GDM1 (cell line): Measurements from ENCODE around the gene MVD.
"Not testable (repeated sequence)": the region's sequence is repeated elsewhere in the genome, so short reads cannot be mapped to it uniquely, and the experiment has no call there.

Experiments
- DNase-seq: peaks from one replicate; lab custom pipeline; 2025; lab: John Stamatoyannopoulos, UW

Gene MVD

DNA sequence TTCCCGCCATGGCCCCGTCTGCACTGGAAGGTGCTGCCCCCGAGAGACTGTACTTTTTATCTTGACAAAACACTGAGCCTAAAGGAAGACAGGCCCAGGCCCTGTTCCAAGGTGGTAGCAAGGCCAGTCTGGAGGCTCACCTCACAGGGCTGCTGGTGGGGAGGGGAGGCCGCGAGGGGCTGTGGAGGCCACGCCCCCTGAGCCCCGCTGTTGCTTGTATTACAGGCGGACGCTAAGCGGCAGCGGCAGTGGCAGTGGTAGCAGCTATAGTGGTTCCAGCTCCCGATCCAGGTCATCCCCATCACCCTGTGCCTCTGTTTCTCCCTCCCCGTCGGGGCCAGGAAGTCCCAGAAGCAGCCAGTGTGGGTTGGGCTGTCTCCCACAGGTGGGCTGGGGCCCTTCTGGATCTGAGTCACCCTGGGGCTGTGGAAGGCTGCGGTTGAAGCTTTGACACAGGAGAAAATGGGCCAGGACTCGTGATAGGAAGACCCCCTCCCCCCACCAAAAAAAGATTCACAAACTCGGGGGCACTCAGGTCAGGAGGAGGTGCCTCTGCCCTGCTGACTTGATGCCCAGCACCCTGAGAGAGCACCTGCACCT, 37.8 kb downstream of the MVD start:
- no peak for DNase-seq

DNA sequence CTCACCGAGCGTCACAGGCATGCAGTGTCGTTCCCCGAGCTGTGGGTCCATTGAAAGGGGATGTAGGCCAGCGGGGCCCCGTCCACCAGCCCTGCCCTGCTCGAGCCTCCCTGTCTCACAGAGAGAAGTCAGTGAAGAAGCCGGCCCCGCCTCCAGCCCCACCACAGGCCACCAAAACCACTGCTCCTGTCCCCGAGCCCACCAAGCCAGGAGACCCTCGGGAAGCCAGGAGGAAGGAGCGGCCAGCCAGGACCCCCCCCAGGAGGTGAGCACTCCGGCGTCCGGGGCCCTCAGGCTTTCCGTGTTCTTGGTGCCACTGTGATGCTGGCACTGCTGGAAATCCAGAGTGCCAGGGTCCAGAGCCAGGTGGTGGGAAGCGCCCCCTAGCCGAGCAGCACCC, 38.4 kb downstream of the MVD start:
- no peak for DNase-seq

DNA sequence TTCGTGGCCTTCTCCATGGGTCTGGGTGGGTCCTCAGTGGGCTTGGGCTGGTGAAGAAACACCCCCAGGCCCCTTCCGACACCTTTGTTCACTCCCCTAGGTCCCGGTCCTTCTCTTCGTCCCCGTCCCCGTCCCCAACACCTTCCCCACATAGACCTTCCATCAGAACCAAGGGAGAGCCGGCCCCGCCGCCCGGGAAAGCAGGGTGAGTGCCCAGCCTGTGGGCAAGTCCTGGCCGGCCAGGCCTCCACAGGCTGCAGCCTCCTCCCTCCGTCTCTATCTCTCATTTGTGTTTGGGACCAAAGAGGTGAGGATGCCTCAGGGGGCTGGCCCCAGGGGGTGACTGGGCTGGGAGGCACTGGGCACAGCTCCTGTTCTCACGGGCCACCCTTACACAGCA, 39.0 kb downstream of the MVD start:
- DNase-seq = no peak

DNA sequence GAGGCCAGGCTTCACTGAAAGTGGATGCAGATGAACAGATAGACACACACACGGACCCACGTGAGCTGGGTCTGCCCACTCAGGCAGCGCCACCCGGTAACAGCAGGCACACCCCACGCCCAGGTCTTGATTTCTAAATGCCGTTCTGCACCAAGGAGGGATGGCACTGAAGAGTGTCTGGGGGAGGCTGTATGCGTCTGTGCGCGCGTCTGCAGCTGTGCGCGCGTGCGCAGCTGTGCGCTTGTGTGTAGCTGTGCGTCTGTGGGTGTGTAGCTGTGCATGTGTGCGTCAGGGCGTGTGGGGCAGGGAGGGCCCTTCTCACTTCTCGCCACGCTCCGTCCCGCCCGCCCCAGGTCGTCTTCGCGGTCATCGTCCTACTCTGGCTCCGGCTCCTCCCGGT, 40.0 kb downstream of the MVD start:
- DNase-seq = no peak

DNA sequence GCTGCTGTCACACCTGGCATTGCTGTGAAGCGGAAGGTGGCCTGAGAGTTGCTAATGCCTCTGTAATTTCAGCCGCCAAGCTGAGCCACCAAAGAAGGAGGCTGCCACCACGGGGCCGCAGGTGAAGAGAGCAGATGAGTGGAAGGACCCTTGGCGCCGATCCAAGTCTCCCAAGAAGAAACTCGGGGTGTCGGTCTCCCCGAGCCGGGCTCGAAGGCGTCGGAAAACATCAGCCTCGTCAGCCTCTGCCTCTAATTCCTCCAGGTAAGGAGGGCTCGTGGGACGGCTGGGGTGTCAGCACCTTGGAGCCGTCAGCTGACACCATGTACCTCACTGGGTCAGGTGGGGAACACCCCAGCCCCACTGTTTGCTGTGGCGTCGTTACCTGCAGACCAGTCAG, 40.8 kb downstream of the MVD start:
- DNase-seq = no peak

DNA sequence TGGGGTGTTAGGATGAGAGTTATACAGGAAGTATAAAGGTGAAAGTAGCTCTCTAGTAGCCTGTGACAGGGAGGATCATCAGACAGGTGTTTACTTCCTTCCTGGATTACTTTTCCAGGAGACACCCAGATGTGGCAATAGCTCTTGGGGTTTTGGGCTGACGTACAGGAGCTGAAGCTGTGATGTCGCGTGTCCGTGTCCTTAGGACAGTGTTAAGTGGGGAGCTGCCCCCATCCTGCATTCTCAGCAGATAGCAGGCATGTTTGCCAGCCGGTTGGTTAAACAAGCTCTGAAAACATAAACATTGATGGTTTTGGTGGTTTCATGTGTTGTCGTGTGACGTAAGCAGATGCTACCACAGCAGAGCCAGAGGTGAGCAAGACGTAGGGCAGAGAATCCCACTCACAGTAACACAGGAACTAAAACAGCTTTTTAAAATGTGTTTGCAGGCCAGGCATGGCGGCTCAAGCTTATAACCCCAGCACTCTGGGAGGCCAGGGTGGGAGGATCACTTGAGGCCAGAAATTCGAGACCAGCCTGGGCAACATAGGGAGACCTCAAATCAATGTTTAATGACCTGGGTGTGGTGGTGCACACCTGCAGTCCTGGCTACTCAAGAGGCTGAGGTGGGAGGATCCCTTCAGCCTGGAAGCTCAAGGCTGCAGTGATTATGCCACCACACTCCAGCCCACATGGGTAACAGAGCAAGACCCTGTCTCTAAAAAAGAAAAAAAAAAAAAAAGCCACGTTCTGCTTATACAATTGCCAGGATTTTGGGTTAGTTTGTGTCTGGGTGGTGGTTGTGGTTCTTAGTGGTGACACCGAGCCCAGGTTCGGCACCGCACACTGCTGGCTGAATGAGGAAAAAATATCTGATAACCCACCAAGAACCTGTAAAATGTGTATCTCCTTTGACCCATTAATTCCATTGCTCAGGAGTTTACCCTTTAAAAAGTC, 42.8 kb downstream of the MVD start:
- no peak for DNase-seq

DNA sequence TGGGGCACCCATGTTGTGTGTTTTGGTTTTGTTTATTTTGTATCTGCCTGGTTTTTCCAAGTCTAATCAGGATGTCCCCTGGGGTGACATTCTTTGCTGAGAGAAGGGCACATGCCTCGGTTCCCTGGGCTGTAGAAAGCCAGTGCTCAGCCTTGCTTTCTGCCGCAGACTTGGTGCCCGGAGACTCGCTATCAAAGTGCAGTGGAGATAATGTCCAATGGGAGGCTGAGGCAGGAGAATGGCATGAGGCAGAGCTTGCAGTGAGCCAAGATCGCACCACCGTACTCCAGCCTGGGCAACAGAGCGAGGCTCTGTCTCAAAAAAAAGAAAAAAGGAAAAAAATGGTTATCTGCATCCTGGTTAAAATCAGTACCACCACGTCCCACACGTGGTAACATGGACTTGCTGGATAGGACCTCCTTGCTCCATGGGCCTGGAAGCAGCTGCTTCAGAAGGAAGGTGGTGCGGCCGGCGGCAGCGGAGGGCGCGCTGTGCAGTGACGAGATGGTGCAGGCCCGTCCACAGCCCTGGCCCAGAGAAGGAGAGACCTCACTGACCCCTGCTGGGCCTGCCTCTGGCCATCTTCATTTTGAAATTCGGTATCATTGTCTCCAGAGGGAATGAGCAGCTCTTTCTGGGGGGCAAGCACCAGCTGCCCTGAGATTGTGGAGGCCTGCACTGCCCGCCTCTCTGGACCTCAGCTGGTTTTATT, 43.8 kb downstream of the MVD start:
- no peak for DNase-seq

DNA sequence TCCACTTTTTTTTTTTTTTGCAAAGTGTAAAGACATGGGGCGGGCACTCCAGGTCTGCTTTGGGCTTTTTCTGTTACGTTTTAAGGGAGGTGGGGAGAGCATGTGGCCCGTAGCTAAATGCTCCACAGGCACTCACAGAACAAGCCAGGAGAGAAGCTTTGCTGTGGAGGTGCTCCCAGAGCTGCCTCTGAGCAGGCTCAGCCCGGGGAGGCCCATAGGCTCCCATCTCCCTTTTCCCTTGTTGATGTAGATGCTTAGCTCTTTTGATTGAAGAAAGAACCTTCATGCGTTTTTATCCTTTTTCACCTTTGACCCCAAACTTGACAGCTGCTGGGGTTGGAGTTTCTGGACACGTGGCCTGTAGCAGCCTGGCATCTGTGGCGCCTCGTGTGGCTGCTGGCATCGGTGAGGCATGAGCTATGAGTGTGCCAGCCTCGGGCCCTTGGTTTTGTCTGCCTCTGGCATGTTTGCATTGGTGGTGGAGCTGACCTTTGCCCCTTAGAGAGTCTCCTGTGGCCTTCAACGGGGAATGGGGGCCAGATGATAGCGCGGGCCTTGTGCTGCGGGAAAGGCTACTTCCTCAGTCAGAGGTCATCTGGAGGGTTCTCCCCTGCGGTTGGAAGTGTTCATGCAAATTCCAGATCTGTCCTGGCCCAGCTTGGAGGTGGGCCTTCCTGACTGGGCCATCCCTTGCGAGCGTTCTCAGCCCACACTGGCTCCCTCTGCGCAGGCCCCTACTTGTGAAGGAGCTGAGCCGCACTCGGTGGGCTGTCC, 44.5 kb downstream of the MVD start:
- no peak for DNase-seq

DNA sequence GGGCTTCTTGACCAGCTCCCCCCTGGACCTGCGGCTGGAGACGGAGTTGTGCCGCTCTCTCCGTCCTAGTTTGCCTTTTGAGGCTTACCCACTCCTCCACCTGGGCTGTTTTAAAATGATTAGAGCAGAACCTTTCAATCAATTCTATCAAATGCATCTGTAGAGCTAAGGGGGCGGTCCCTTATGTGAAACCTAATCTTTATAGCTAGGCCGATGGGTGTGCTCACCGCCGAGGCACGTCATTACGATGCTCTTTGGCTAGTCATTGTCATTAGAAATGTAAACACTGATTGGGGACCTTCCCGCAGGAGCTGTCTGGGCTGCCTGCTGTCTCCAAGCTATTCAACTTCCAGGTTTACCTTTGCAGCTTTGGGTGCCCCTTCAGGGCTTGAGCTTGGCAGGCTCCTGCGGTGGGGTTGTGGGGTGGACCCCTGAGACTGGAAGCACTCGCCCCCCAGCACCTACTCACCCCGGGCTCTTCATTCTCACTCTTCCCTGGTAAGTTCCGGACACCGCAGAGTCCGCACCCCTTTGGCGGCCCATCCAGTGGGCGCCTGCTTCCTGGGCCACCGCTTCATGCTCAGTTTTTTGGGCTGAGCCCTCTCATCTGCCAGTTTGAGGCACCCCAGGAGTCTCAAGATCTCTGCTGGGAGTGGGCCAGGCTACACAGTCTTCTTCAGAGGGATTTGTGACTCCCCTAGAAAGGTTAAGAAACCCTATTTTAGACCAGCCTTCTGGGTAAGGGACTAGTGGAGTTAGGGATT, 45.4 kb downstream of the MVD start:
- DNase-seq = no peak

DNA sequence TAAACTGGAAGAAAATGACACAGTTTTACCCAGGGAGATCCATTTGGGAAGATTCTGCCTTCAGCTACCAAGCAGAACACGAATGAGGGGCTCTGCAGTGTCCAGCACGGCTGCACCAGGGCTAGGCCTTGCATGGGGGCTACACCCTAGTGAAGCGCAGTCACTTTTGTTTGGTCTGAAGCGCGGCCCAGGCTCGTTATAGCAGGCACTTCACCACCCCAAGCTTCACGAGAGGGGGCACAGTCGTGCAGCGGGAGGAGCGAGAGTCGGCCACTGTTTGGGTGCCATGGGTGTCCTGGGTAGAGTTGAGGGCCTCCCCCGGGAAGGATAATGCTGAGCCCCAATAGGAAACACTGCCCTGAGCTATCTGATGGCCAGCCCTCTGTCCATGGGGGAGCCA, 46.2 kb downstream of the MVD start:
- DNase-seq = no peak

DNA sequence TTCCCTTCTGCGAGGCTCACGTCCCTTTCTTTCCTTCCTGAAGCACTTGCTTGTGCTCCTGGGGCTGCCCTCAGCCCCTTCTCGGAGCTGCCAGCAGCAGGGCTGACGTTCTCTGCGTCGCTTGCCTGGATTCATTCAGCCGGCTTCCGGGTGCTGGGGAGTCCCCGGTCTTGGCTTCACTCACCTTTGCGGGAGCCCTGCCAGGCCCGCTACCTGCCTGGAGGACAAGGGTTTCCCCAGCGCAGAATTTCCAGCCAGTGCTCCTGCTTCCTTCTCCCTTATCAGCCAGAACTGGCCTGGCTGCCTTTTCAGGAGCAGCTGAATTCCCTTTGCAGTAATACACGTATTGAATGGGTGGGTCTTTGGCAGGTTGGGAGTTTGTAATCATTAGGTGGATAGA, 46.6 kb downstream of the MVD start:
- no peak for DNase-seq

DNA sequence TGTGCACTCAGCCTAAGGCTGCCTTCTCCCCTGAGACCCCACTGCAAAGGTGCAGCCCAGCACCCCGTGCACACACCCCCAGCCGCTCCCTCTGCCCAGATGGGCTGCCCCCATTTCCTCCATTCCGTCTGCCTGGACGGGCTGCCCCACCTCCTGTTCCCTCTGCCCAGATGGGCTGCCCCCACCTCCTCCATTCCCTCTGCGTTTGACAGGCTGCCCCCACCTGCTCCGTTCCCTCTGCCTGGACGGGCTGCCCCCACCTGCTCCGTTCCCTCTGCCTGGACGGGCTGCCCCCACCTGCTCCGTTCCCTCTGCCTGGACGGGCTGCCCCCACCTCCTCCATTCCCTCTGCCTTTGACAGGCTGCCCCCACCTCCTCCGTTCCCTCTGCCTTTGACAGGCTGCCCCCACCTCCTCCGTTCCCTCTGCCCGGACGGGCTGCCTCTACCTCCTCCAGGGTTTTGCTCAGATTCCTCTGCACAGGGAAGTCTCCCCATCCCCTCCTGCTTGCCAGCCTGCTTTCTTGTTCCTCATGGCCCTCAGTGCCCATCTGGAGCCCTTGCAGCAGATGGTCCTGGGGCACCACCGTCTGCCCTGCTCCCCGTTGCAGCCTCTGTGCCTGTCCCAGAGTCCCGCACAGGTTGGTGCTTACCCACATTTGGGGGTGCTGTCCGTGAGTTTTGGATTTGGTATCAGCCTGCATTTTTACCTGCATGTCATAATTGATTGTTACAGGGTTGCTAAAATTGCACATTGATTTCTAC, 47.9 kb downstream of the MVD start:
- no peak for DNase-seq

DNA sequence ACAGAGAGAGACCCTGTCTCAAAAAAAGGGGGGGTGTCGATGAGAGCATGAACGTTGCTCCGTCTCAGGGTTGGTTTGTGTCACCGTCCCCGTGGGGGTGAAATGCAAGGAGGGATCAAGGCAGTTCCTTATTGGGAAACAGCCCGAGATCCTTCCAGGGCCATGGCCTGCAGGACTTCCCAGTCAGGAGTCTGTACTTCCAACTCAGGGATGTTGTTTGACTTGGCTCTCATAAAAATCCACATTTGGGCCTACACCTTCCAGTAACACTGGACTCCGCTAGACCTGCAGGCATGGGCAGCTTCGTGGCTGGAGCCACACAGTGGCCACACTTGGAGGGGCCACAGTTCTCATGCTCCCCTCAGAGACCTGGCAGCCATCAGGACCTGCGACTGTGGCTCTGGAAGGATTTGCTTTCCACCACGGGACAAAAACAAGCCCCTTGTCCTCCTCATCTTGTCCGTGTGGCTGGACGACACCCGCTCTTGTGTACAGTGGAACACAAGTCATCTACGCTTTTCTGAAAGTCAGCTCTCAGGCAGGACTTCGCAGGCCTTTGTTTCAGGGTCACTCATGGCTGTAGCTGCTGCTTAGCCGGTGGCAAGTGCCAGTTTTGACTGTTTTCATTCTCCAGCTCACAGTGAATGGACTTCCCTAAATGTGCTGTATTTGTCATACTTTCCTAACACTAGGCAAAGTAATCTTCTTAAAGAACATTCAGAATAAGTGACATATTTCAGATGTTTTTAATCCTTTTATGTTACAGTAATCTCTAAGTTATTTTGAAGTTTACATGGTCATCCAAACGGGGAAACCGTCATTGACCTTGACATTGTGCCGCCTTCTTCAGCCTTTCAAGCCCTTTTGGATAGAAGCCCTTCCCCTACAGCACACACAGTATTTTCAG, 48.7 kb downstream of the MVD start:
- DNase-seq = no peak

DNA sequence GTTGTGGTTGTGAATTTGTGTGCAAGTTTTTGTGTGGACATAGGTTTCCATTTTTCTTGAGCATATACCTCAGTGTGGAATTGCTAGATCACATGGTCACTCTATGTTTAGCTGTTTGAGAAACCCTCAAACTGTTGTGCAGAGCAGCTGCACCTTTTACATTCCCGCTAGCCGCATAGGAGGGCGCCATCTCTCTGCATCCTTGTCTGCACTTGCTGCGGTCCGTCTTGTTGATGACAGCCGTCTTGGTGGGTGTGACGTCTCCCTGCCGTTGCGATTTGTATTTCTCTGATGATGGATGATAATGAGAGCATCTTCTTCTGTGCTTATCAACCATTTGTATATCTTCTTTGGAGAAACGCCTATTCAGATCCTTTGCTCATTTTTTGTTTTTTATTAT, 49.6 kb downstream of the MVD start:
- no peak for DNase-seq

DNA sequence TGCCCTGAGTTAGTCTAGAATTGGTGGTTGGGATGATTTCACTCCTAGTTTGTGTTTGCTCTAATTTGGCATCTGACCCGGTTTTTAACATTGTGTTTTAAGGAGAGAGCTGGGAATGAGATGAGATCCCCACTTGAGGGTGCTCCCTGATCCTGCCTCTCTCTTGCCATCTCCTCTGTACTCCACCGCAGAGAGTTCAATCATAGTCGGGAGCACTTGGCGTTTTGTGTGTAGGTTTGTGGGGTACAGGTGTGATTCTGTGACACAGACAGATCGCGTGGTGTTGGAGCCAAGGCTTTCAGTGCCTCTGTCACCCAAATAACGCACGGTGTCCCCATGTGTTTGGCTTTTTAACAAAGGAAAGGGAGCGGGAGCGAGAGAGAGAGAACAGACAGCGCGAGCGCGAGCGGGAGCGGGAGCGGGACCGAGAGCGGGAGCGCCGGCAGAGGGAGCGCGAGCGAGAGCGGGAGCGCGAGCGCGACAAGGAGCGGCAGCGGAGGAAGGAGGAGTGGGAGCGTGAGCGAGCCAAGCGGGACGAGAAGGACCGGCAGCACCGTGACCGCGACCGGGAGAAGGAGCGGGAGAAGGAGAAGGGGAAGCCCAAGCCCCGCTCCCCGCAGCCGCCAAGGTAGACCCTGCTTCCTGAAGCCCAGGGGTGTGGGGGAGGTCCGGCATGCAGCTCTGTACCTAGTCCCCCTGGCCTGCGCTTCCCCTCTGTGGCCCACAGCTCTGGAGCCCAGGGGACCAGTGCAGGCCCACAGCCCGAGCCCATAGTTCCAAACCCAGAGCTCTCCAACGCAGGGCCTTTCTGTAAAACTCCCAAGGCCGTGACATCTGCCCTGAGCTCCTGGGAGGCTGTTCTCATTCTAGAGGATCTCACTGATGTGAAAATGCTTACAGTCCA, 51.7 kb downstream of the MVD start:
- DNase-seq = no peak

DNA sequence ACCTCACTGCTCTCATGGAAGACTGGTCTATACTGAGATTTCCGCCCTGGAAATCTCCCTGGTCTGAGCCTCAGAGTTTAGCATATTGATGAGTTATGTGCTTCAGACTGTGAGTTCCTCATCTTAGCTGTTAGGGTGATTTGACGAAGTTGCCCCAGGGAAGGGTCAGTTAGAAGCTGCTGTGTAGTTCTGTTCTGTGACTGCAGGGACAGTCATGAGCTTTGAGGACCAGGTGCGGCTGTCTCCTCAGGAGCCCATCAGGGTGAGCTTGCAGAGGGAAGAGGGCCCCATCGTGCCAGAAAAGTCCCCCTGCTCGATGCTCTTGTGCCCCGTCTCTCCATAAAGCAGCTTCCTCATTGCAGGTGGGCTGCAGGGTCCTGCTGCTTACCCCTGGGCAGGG, 52.8 kb downstream of the MVD start:
- DNase-seq = no peak

DNA sequence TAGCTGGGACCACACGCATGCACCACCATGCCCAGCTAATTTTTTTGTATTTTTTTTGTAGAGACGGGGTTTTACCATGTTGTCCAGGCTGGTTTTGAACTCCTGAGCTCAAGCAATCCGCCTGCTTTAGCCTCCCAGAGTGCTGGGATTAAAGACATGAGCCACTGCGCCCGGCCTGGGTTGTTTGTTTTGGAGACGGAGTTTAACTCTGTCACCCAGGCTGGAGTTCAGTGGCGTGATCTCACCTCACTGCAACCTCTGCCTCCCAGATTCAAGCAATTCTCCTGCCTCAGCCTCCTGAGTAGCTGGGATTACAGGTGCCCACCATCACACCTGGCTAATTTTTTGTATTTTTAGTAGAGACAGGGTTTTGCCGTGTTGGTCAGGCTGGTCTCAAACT, 53.5 kb downstream of the MVD start:
- DNase-seq = not testable (repeated sequence)

DNA sequence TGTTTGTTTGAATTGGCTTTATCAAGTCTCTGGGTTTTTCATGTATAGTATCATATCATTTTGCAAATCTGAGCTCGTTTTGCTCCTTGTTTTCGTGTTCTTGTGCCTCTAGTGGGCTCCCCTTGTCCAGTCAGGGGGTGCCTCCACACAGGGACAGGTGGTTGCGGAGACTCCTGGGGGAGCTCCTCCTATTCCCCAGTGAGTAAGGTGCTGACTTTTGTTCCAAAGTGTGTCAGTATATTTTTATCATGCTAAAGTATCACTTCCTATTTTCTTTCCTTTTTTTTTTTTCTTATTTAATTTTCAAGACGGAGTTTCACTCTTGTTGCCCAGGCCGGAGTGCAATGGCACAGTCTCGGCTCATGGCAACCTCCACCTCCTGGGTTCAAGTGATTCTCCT, 54.8 kb downstream of the MVD start:
- no peak for DNase-seq
